Activated CD8-positive, alpha-beta memory T cell treated with anti-CD3 and anti-CD28 coated beads, Interleukin-2, amount 50 U/mL, for 48 hours (primary cell): ENCODE results near the gene UBL4A.
A peak's percentile ranks its signal among the peaks of the same experiment; 100 is the strongest.

Experiments
- DNase-seq: peaks from one replicate; pipeline ENCODE4 v3.0.0-alpha.2; 2020

Gene UBL4A

DNA sequence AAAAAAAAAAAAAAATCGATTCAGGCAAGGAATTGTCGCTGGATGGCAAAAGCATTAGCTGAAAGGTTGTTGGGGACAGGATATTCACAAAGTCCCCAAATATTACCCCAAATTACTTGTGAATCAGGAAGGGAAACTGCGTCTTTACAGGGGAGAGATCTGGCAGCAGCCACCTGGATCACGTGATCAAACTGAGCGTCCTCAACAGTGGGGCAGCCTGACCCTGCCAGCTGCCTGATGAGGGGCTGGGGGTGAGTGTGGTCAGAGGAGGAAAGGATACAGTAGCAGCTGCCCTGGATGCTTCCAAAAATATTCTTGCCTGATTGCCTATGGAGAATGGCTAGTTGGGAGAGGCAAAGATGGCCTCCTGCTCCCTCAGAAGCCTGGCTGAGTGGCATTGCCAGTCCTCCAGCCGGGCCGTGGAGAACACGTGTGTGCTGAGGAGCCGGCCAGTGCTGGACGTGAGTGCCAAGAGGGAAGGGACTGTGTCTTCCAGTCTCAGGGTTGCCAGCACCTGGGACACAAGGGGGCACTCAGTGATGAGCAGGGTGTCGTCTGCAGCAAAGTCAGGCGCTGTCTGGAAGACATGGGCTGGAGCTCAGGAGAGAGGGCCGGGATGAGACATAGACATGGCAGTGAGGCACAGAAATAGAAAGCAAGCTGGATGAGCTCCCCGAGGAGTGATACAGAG, 4.4 kb downstream of the UBL4A start:
- DNase-seq: no peak

DNA sequence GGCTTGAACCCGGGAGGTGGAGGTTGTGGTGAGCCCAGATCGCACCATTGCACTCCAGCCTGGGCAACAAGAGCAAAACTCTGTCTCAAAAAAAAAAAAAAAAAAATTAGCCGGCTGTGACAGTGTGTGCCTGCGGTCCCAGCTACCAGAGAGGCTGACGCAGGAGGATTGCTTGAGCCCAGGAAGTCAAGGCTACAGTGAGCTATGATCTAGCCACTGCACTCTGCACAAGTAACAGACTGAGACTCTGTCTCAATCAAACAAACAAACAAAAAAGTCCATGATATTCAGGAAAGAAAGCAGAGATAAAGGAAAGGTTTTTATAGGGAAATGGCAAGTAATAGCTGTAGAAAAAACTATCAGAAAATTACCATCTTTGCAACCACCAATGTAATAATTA, 5.2 kb downstream of the UBL4A start:
- no peak for DNase-seq

DNA sequence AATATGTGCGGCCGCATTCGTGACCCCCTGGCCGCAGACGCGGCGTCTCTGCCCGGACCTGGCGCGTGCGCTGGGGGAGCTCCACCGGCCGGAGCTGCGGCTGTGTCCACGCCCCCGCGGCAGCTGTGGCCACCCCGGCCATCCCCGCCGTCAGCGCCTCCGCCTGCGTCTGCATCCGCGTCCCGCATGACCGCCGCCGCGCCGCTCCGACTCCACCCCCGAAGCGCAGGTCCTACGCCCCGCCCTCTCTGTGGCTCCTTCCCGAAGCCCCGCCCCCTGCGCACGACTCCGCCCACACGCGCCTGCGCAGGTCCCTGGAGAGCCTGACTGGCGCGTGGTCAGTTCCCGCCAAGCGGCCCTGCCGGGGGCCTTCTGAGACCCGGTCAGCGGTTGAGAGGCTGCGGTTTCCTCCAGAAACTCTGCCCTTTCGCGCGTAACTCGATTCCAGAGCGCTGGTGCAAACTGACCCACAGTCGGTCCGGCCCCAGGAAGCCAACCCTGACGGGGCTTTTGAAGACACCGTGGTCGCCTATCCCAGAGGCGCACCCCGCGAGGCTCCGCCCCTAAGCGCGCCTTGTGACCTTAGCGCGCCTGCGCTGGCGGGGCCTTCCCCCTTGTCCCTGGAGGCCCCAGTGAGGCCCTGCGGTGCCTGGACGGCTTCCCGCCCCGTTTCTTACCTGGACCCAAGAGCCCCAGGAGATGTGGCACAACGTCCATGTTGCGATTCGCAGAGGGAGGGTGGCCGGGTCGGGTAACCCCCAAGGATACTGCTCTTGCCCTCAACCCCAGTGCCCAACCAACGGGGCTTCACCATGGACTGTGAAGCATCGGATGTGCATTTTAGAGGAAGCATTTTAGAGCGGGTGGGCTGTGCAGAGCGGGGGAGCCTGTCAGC, 7.4 kb downstream of the UBL4A start, which contains the start of gene LAGE3:
LAGE3 (minus strand) TSS at position 554 of the 895 bp plus-strand sequence; CDS start at position 188, 366 bp downstream.
- peak; percentile 96 for DNase-seq

DNA sequence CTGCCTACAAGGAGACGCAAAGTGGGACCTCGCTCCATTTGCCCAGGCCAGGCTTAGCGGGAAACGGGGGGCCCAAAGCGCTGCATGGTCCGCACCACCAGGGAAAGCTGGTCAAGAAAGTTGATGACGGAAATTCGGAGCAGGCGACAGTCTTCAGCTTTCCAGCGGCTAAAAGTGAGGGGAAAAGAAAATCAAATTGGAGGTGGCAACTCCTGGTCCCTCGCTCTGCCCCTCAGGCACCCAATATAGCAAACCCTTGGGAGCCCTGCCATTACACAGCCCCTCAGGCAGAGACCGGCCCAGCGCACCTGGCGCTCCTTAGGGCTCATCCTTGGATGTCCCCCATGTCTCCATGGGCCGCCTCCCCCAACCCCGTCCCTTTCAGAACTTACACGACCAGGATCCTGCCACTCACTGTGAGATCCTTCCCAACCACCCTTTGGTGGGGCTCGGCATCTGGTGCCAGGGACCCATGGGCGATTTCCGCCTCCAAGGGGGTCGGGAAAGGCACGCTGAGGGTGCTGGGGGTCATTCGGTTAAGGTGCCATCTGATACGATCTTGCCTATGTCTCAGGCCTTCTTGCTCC, 8.4 kb downstream of the UBL4A start:
- DNase-seq: no peak

DNA sequence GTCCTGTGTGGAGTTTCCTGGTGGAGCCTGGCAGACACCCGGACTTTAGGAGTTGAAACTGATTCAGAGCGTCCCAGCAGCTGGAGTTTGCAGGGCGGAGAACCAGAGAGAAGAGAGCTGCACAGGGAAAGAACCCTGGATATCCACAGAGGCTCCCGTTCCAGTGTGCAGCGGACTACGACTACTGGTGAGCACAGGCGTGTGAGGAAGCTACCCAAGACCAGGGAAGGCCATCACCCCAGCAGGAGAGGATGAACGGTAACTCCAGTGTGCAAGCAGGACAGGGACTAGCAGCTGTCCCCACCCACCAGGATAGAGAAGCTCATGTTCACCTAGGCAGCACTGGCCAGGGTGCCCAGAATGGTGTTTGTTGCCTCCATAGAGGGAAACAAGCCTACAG, 9.6 kb downstream of the UBL4A start:
- DNase-seq: no peak

DNA sequence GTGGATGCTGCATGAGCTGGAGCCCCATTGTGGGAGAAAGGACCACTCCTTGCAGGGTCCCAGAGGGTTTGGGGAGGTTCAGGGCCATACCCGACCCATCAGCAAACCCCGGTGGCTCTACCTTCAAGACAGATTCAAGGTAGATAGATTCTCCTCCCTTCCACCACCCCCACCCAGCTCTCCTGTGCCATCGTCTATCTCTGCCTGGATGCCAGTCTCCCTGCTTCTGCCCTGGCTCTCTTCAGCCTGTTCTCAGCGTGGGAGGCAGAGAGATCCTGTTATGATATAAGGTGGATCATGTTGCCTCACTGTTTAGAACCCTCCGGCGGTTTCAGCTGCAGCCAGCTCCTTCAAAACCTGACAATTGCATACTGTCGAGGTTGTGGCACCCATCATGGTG, 12.7 kb downstream of the UBL4A start:
- no peak for DNase-seq

DNA sequence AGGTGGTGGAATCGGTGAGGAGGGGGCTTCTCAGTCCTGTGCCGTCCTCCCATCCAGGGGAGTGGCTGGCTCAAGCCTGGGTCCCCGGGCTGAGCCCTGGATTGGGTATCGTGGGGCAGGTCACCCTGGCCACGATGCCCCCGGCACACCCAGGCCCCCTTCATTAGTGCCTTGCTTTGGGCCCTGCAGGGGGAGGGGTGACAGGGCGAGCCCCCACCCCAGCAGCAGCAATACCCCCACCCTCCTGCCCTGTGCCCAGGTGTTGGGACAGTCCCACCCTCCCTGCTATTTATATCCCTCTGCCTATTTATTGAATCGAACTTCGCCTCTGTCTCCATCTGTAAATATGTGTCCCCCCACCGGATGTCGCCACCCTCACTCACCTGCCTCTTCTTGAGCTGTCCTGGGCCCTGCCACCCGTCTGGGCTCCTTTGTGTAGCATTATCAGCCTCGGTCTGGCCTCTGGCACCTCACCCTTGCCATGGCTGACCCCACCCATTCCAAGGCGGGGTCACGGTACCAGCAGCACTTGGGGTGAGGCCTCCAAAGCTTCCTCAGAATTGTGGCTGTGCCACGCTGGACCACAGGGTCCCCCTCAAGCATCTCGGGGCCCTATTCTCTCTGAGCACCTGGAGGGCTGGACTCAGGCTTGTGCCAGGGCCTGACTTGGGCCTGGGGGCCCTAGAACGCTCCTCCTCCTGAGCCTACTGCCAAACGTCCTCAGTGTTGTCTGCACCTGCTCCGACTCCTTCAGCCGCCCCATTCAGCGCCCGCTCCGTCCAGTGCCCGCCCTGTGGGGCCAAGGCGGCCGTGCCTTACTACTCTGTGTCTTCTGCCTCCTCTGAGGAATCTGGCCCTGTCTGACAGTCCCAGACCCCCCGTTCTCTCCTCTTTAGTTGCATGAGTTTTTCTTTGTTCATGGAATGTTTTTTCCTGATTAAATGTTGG, 13.5 kb downstream of the UBL4A start:
- no peak for DNase-seq

DNA sequence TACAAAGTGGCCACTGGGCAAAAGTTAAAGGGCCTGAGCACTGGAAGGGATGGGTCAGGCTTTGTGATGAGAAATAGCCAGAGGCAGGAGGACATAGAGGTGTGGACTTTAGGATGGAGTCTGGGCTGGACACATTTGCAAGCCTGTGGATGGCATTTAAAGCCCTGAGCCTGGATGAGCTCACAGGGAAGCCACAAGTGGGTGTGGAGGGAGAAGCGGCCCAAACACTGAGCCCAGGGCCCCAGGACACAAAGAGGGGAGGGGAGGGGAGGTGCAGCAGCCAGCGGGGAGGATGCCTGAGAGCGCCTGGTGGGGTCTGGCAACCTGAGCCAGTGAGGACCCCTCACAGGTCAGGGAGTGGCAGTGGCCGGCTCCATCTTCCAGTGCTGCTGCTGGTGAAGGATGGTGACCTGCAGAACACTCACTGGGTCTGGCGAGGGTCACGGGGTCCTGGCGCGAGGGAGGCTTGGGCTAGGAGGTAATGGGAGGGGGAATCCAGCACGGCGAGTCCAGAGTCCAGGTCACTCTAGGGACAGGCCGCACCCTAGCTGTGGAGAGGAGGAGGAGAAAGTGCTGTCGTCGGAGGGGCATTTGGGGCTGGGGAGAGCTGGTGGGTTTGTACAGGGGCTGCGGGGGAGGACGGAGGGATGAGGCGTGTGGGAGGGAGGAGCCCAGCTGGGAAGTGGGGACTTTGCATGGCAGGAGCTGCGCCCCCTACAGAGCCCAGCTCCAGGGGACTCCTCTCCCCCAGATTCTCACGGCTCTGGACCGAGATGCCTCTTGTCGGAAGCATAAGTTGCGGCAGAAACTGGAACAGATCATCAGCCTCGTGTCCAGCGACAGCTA, 14.4 kb downstream of the UBL4A start:
- no peak for DNase-seq

DNA sequence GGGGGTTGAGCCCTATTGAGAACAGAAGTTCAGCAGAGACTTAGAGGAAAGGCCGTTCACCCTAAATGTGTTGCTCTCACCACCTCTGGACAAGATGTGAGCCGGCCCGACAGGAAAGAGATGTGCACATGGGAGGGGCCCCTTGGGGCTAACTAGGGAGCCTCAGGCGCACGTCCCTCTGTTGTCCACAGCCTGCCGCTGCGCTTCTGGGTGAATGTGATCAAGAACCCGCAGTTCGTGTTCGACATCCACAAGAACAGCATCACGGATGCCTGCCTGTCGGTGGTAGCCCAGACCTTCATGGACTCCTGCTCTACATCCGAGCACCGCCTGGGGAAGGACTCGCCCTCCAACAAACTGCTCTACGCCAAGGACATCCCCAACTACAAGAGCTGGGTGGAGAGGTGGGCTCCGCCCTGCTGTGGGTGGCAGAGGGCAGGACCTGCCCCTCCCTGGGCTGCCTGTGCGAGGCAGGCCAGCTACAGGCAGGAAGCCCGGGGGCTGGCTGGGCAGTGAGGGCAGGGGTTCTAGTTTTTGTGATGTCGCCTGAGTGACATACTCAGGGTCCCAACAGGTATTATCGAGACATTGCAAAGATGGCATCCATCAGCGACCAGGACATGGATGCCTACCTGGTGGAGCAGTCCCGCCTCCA, 15.4 kb downstream of the UBL4A start:
- no peak for DNase-seq

DNA sequence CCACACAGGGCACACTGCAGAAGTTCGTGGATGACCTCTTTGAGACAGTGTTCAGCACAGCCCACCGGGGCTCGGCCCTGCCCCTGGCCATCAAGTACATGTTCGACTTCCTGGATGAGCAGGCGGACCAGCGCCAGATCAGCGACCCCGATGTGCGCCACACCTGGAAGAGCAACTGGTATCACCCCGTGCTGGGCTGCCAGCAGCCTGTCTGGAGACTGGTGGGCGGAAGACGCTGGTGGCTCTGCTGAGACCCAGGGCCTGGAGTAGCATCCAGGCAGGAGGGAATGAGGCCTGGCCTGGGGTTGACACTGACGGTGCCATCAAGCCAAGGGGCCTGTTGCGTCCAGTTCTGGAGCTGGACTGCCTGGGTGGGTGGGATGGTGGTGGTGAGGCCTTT, 16.0 kb downstream of the UBL4A start:
- no peak for DNase-seq

DNA sequence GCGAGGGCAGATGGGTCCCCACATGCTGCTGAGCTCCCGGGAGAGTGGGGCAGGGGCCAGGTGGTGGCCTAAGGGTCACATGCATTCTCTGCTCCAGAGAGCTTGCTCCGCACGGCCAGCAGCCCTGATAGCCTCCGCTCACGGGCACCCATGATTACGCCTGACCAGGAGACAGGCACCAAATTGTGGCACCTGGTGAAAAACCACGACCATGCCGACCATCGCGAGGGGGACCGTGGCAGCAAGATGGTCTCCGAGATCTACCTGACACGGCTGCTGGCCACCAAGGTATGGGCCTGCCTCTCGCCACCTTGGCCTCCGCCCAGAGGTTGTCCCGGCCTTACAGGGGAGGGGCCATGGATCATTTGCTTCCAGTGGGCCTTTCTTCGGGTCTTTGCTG, 16.5 kb downstream of the UBL4A start:
- DNase-seq: no peak

DNA sequence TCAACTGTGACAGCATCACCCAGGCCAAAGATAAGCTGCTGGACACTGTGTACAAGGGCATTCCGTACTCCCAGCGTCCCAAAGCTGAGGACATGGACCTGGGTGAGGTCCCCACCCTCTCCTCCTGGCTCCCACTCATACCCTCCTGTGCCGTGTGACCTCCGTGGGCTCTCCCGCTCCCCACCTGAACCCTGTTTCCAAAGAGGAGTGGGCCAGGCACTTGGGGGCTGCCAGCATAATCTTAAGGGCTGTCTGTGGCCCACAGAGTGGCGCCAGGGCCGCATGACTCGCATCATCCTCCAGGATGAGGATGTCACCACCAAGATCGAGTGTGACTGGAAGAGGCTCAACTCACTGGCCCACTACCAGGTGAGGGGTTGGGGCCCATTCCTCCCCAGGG, 17.3 kb downstream of the UBL4A start:
- DNase-seq: no peak

DNA sequence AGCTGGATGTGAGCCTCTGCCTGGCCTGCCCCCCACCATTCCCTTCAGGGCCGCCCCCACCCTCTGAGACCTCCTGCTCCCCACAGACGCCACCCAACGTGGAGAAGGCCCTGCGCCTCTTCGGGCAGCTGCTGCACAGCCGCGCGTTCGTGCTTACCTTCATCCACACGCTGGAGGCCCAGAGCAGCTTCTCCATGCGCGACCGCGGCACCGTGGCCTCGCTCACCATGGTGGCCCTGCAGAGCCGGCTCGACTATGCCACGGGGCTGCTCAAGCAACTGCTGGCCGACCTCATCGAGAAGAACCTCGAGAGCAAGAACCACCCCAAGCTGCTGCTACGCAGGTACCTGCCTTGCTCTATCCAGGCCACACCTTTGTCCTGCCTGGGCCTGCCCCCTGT, 18.2 kb downstream of the UBL4A start:
- no peak for DNase-seq

DNA sequence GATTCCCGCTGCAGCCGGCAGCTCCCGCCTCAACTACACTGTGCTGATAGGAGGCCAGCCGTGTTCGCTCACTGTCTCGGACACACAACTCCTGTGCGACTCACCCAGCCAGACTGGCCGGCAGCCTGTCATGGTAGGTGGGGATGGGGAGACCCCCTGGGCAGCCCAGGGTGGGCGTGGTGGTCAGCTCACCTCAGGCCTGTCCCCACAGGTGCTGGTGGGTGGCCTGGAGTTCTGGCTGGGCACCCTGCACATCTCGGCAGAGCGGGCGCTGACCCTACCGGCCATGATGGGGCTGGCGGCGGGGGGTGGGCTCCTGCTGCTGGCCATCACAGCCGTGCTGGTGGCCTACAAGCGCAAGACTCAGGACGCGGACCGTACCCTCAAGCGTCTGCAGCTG, 18.9 kb downstream of the UBL4A start:
- no peak for DNase-seq

DNA sequence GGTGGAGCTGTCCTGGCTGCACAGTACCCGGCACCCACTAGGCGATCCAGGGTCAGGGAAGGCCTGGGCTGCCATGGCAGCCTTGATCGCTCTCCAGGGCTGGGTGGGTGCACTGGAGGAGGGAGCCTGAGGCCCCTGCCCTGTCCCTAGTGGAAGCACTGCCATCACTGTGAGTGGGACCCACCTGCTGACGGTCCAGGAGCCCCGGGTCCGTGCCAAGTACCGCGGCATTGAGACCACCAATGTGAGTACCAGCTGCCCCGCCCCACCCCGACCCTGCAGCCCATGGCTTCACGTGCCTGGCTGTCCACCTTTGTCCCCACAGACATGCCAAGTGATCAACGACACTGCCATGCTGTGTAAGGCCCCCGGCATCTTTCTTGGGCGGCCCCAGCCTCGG, 19.5 kb downstream of the UBL4A start:
- DNase-seq: no peak

DNA sequence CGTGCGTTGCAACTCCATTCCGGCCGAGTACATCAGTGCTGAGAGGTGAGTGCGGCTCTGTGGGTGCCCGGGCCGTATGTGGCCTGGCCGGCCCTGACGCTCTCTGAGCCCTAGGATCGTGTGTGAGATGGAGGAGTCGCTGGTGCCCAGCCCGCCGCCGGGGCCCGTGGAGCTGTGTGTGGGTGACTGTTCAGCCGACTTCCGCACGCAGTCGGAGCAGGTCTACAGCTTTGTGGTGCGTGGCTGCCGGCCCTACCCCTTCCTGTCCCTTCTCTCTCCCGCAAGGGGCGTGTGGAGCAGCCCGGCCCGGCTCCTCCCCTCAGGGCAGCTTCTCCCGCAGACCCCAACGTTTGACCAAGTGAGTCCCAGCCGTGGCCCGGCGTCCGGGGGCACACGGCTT, 20.4 kb downstream of the UBL4A start:
- DNase-seq: no peak

DNA sequence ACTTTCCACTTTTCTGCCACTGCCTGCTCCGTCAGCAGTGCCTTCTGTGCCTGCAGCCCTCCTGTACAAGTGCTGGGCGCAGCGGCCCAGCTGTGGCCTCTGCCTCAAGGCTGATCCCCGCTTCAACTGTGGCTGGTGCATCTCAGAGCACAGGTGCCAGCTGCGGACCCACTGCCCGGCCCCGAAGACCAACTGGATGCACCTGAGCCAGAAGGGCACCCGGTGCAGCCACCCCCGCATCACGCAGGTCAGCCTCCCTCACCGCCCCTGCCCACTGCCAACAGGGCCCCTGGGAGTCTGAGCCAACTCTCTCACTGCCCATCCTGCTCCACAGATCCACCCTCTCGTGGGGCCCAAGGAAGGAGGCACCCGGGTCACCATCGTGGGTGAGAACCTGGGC, 20.8 kb downstream of the UBL4A start:
- no peak for DNase-seq

DNA sequence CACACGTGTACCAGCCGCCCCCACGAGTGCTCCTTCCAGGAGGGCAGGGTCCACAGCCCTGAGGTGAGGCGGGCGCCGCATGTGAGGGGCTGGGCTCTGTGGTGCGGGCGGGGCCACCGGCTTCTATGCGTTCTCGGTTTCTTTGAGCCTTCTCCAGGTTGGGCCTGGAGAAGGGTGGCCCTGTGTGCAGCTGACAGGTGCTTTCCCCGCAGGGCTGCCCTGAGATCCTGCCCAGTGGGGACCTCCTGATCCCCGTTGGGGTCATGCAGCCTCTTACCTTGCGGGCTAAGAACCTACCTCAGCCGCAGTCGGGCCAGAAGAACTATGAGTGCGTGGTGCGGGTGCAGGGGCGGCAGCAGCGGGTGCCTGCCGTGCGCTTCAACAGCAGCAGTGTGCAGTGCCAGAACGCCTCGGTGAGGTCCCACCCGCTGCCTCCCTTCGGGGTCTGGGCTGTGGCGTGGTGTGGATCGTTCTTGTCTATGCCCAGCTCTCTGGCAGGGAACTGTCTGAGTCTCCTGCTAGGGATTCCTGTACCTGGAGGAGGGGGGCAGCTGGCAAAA, 21.5 kb downstream of the UBL4A start:
- DNase-seq: no peak

DNA sequence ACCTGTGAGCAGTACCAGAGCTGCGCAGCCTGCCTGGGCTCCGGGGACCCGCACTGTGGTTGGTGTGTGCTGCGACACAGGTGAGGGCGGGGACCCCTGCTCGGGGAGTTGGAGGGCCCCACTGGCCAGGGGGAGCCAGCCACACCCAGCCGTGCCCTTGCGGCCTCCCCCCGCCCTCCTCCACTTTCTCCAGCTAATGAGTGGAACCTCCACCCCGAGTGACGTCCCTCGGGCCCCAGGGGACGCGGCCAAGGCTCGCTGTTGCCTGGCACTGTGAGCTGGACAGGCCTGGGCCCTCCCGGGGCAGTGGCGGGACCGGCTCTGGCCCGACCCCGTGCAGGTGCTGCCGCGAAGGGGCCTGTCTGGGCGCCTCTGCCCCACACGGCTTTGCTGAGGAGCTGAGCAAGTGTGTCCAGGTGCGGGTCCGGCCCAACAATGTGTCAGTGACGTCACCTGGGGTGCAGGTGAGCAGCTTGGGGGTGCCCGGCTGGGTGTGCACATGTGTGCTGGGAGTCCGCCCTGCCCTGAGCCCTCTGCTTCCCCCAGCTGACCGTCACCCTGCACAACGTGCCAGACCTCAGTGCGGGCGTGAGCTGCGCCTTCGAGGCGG, 22.7 kb downstream of the UBL4A start:
- DNase-seq: no peak

DNA sequence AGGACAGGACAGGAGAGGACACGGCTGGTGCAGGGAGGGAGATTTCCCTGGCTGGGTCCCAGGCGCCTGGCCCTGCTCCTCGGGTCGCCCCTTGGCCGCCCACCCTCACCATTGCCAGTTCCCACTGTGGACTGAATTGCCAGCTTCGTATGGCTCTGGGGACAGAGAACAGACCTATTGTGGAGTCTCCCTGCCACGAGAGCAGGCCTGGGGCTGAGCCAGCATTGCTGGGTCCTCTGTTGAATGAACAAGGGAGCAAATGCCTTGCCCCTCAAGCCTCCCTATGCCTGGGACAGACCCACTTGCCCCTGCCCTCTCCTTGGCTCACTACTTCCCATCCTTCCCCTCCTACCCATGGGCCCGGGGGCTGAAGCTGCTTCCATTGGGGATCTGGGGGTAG, 24.0 kb downstream of the UBL4A start:
- DNase-seq: no peak

DNA sequence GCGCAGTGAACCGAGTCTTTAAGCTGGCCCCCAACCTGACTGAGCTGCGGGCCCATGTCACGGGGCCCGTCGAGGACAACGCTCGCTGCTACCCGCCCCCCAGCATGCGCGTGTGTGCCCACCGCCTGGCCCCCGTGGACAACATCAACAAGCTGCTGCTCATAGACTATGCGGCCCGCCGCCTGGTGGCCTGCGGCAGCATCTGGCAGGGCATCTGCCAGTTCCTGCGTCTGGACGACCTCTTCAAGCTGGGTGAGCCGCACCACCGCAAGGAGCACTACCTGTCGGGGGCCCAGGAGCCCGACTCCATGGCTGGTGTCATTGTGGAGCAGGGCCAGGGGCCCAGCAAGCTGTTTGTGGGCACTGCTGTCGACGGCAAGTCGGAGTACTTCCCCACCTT, 26.1 kb downstream of the UBL4A start:
- no peak for DNase-seq
